Uterus (tissue), 4 donors: Measurements from ENCODE around the gene SMAD6. TPM values are rescaled to one million over a fixed set of nuclear protein-coding genes. Genes with fewer than 3 reads are reported as not detected.

Experiments used
- DNase-seq, 2 donors: peaks; one replicate each; pipeline ENCODE4 v3.0.0-alpha.2; 2019 to 2020
- H3K27ac ChIP-seq, 2 donors: fragments of 200-600 bp; sonication (generic); 1 replicate in 1 of 2; 2 replicates in 1 of 2; pipeline ENCODE4 v1.5.1; 2016 to 2018
- H3K27me3 ChIP-seq, 2 donors: fragments of 200-600 bp; sonication (generic); one replicate each; pipeline ENCODE4 v1.5.1; 2018 to 2019; ENCODE audit warnings: control low read depth in 1 of 2
- H3K36me3 ChIP-seq, 2 donors: fragments of 200-600 bp; sonication (generic); one replicate each; pipeline ENCODE4 v1.5.1; 2019; ENCODE audit warnings: control low read depth in 1 of 2
- H3K4me1 ChIP-seq, 2 donors: fragments of 200-600 bp; sonication (generic); one replicate each; pipeline ENCODE4 v1.5.1; 2018 to 2019; ENCODE audit warnings: control low read depth in 1 of 2
- H3K4me3 ChIP-seq, 2 donors: fragments of 200-600 bp; sonication (generic); 1 replicate in 1 of 2; 2 replicates in 1 of 2; pipeline ENCODE4 v1.5.1; 2018 to 2019; ENCODE audit warnings: mild to moderate bottlenecking in 1 of 2
- H3K9me3 ChIP-seq, 2 donors: fragments of 200-600 bp; sonication (generic); one replicate each; pipeline ENCODE4 v1.5.1; 2019; ENCODE audit warnings: control low read depth in 1 of 2
- CTCF ChIP-seq, 4 experiments: fragments of 200-600 bp in 2 of 4; fragments of 450-650 bp in 2 of 4; sonication (generic) in 2 of 4; IDR thresholded peaks; one replicate each; pipeline ENCODE4 v1.5.1; 2016 to 2019; ENCODE audit warnings: antibody characterized with exemption in 4 of 4, mild to moderate bottlenecking in 2 of 4, moderate library complexity in 1 of 4
- POLR2A ChIP-seq, 2 donors: fragments of 450-650 bp; IDR thresholded peaks; one replicate each; pipeline ENCODE4 v1.6.1; 2016; ENCODE audit warnings: antibody characterized with exemption in 2 of 2, mild to moderate bottlenecking in 1 of 2, moderate library complexity in 1 of 2
- intact Hi-C: fragments of 100-400 bp; cut with DNase I; formaldehyde crosslinking; loops from one replicate; pipeline ENCODE4 v1.15.1; 2023; ENCODE audit warnings: low total_unique reads
- total RNA-seq, 4 donors: library from RNA; depleted of rRNA in 3 of 4; stranded (reverse); fragments of >200 nt in 3 of 4; gene quantifications; one replicate each; pipeline versions ENCODE4 v1.1.0 to v1.2.4, GENCODE V29; 2014 to 2023
- donor health status: DM: yes; HTN: yes; CAD: no.

The SMAD6 gene
- 10 to 100 TPM in 3 of 4 donors, 1 to 10 TPM in 1; 9.4 to 30.1 (median 19.1) TPM for total RNA-seq

GRCh38 chr15:66702035-66702786, at the start of gene SMAD6:
TSS of gene SMAD6 (plus strand) at chr15:66702236. CDS start at chr15:66703259, 1,023 bp downstream.
- no peaks in the 10 kb centered on the region for H3K27me3 ChIP-seq
- no peaks in the 10 kb centered on the region for H3K9me3 ChIP-seq
- H3K4me3 ChIP-seq: peak within 1 kb of the TSS; percentile 64 to 66
- intact Hi-C loops: loop anchor here (5.0 to 10.0 kb wide), 2 partner anchors 77 to 145 kb away; no protein-coding TSS in a partner anchor
- H3K36me3 ChIP-seq: no peaks in the 10 kb centered on the region
- peak; percentile 93 to 97 for DNase-seq
- H3K27ac ChIP-seq: peak within 1 kb of the TSS; percentile 70 to 88
- peaks cover 0 to 11% of the 10 kb centered on the region in 2 donors for H3K4me1 ChIP-seq
- TF ChIP-seq POLR2A (IDR thresholded peaks at IDR 0.05) (peak; percentile 62 to 68), CTCF (IDR thresholded peaks at IDR 0.05) (peak in 1 of 4 experiments; percentile 9)

GRCh38 chr15:66652806-66653205, 49.2 kb upstream of the SMAD6 start:
- no peak for TF ChIP-seq CTCF (IDR thresholded peaks at IDR 0.05)
- TF ChIP-seq POLR2A (IDR thresholded peaks at IDR 0.05): no peak
- no peak for DNase-seq
- Histone ChIP-seq H3K27ac (no peak overlapping the region), H3K27me3 (no peaks in the 10 kb centered on the region), H3K4me1 (no peaks in the 10 kb centered on the region), H3K9me3 (no peaks in the 10 kb centered on the region), H3K36me3 (no peaks in the 10 kb centered on the region), H3K4me3 (no peak overlapping the region)
- intact Hi-C loops: no loop called here

DNA sequence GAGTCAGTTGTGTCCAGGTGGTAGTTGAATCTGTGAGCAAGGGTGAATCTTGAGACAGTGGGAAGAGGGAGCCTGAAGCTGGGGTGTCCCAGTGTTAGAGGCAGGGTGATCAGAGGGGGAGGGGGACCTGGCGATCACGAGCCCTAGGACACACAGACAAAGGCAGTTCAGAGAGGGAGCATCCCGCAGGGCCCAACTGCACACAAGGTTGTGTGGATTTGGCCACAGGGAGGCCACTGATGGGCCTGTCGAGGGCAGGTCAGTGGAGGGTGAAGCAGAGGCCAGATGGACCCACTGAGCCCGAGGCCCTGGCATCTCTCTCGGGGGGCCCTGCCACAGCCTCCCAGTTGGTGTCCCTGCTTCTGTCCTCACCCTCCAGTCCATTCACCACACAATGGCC, 48.6 kb upstream of the SMAD6 start:
- Histone ChIP-seq H3K9me3 (no peaks in the 10 kb centered on the region), H3K4me1 (no peaks in the 10 kb centered on the region), H3K27me3 (no peaks in the 10 kb centered on the region), H3K36me3 (no peaks in the 10 kb centered on the region), H3K4me3 (no peak overlapping the region), H3K27ac (no peak overlapping the region)
- intact Hi-C loops: no loop called here
- no peak for DNase-seq
- TF ChIP-seq POLR2A (IDR thresholded peaks at IDR 0.05) (no peak), CTCF (IDR thresholded peaks at IDR 0.05) (no peak)

DNA sequence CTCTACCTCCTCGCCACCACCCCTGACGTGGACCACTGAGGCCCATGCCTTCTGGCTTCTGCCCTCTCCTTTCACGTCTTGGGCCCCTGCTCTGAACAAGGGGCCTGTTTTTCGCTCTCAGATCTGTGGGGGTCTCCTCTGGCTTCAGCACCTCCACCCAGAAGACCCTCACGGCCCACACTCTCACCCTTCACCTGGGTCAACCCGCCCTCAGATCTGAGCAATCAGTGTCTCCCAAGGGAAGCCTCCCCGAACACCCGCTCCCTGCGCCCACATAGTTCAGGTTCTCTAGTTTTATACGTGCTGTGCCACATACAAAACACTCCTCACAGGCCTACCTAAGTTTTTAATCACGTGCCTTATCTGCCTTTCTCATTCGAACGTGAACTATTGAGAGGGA, 48.2 kb upstream of the SMAD6 start:
- H3K9me3 ChIP-seq: no peaks in the 10 kb centered on the region
- TF ChIP-seq POLR2A (IDR thresholded peaks at IDR 0.05) (no peak), CTCF (IDR thresholded peaks at IDR 0.05) (no peak)
- no peak overlapping the region for H3K4me3 ChIP-seq
- no peak for DNase-seq
- H3K27me3 ChIP-seq: no peaks in the 10 kb centered on the region
- H3K27ac ChIP-seq: no peak overlapping the region
- no peaks in the 10 kb centered on the region for H3K4me1 ChIP-seq
- H3K36me3 ChIP-seq: no peaks in the 10 kb centered on the region
- intact Hi-C loops: no loop called here

DNA sequence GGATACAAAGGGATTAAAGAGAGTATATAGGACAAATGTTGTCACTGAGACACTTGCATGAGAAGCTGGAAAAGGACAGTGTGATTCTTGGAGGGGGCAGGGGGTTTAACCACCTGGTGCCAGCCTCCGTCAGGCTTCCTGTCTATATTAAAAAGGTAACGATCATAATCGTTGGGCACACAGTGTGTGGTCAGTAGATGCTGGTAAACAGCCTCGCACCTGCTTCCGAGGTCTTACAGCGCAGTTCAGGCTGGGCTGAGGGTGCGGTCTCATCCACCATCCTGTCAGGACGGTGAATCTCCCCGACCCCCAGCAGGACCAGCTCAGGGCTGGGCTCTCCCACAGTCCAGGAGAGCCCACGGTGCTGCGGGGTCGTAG, 47.7 kb upstream of the SMAD6 start:
- Histone ChIP-seq H3K36me3 (no peaks in the 10 kb centered on the region), H3K4me1 (no peaks in the 10 kb centered on the region), H3K4me3 (no peak overlapping the region), H3K27me3 (no peaks in the 10 kb centered on the region), H3K9me3 (no peaks in the 10 kb centered on the region), H3K27ac (peak overlapping the region in 1 of 2 donors; percentile 52)
- DNase-seq: no peak
- TF ChIP-seq CTCF (IDR thresholded peaks at IDR 0.05) (no peak), POLR2A (IDR thresholded peaks at IDR 0.05) (no peak)
- intact Hi-C loops: no loop called here
